Ureter (tissue), 1 donor: ENCODE measurements around the gene CYP4F8. TPM values are rescaled to one million over a fixed set of nuclear protein-coding genes. Genes with fewer than 3 reads are reported as not detected.
A peak's percentile ranks its signal among the peaks of the same experiment; 100 is the strongest.

Experiments used
- DNase-seq: peaks from one replicate; pipeline ENCODE4 v3.0.0-alpha.2; 2020; ENCODE audit warnings: low spot score
- total RNA-seq: library from RNA; stranded (reverse); gene quantifications from one replicate; pipeline ENCODE4 v1.2.4, GENCODE V29; 2023
- donor health status: DM: yes; HTN: yes; CAD: no.

The CYP4F8 gene
- total RNA-seq, 1 donor from 2014 or later, result 21.6 TPM

GRCh38 chr19:15616627-15617270 is 1.7 kb downstream of the CYP4F8 start:
- DNase-seq, result no peak

- no peak for DNase-seq
Observed at GRCh38 chr19:15618321-15618720, 3.3 kb downstream of the CYP4F8 start.

- no peak for DNase-seq
Observed at GRCh38 chr19:15621801-15622200, 6.8 kb downstream of the CYP4F8 start.

- DNase-seq, result no peak
Observed at GRCh38 chr19:15622991-15623390, 8.0 kb downstream of the CYP4F8 start.

- DNase-seq, result no peak
Observed at GRCh38 chr19:15623711-15624318, 8.8 kb downstream of the CYP4F8 start.

GRCh38 chr19:15628236-15629002 is 13.4 kb downstream of the CYP4F8 start:
- peak; percentile 39 for DNase-seq

- peak; percentile 91 for DNase-seq
Observed at GRCh38 chr19:15629003-15629880, 14.2 kb downstream of the CYP4F8 start.

- peak; percentile 39 for DNase-seq
Observed at GRCh38 chr19:15631817-15632216, 16.8 kb downstream of the CYP4F8 start.

- DNase-seq, result no peak
Observed at GRCh38 chr19:15633082-15633835, 18.2 kb downstream of the CYP4F8 start.

GRCh38 chr19:15634105-15634504 is 19.1 kb downstream of the CYP4F8 start:
- DNase-seq, result no peak

- DNase-seq, result no peak
Observed at GRCh38 chr19:15635016-15635805, 20.2 kb downstream of the CYP4F8 start.

GRCh38 chr19:15636026-15636425 is 21.0 kb downstream of the CYP4F8 start:
- no peak for DNase-seq

GRCh38 chr19:15639596-15639995 is 24.6 kb downstream of the CYP4F8 start:
- no peak for DNase-seq

GRCh38 chr19:15640294-15640903 is 25.4 kb downstream of the CYP4F8 start, which contains the start of gene CYP4F3:
CYP4F3 (plus strand) TSS chr19:15640897; CDS start chr19:15641416, 519 bp downstream.
- DNase-seq, result peak; percentile 94

- no peak for DNase-seq
Observed at GRCh38 chr19:15640904-15641597, 26.0 kb downstream of the CYP4F8 start.

- DNase-seq, result no peak
Observed at GRCh38 chr19:15641901-15642491, 27.0 kb downstream of the CYP4F8 start.

- DNase-seq, result no peak
Observed at GRCh38 chr19:15642807-15643206, 27.8 kb downstream of the CYP4F8 start.

GRCh38 chr19:15643387-15643786 is 28.4 kb downstream of the CYP4F8 start:
- DNase-seq, result no peak
